HCT116 (cell line): Measurements from ENCODE around the gene PLEKHH2. TPM values are rescaled to one million over a fixed set of nuclear protein-coding genes. Genes with fewer than 3 reads are reported as not detected.
A peak's percentile ranks its signal among the peaks of the same experiment; 100 is the strongest.
"Not testable (repeated sequence)": the region's sequence is repeated elsewhere in the genome, so short reads cannot be mapped to it uniquely, and the experiment has no call there.

Source experiments
- ATAC-seq: fragments of 200-7000 bp; cut with Tn5 transposase; 2 replicates; pipeline ENCODE4 v1.9.1; 2020; ENCODE audit warnings: mild to moderate bottlenecking, moderate library complexity
- BruUV-seq: library from RNA; stranded (reverse); fragments of 400-500 nt; replicated peaks from 2 replicates; lab custom pipeline; 2021; lab: Mats Ljungman, UMichigan
- CTCF ChIA-PET: fragments of 300-600 bp; sonication (Branson Sonifier 250); formaldehyde crosslinking; loops from one replicate; lab custom pipeline; 2021; ENCODE audit warnings: antibody characterized with exemption; lab: Charles Lee
- POLR2A ChIA-PET: fragments of 300-600, 350-600 bp; sonication (Branson Sonifier 250); formaldehyde crosslinking; loops from one replicate; lab custom pipeline; 2021; ENCODE audit warnings: antibody characterized with exemption; lab: Charles Lee
- RAD21 ChIA-PET, 2 experiments: fragments of 300-600 bp; sonication (Branson Sonifier 250); formaldehyde crosslinking; loops; one replicate each; lab custom pipeline; 2023; ENCODE audit warnings: low total read pairs in 2 of 2; ENCODE audit not compliant: uncharacterized antibody in 2 of 2, unreplicated experiment in 2 of 2, low non-redundant PET in 1 of 2; lab: Charles Lee
- DNase-seq: peaks from one replicate; pipeline ENCODE4 v3.0.0-alpha.2; 2010; ENCODE audit warnings: low read depth, low spot score
- H2AFZ ChIP-seq: fragments of 200-600 bp; shearing (Covaris generic), sonication (generic); 2 replicates; pipeline ENCODE4 v1.6.1; 2017; ENCODE audit warnings: low read depth, mixed run types, mixed read lengths, antibody characterized with exemption, low read length; ENCODE audit not compliant: poor library complexity, severe bottlenecking
- H3K27ac ChIP-seq: 2 replicates; pipeline ENCODE4 v1.5.1; 2012; ENCODE audit warnings: low read depth, low read length
- H3K27me3 ChIP-seq: fragments of 200-600 bp; sonication (generic); 2 replicates; pipeline ENCODE4 v1.6.1; 2016; ENCODE audit warnings: mixed run types, low read length, mixed read lengths; ENCODE audit not compliant: insufficient read depth
- H3K36me3 ChIP-seq, 2 experiments: fragments of 200-500 bp in 1 of 2; fragments of 200-600 bp in 1 of 2; sonication (Bioruptor generic) in 1 of 2; sonication (generic) in 1 of 2; 2 replicates each; pipeline versions ENCODE4 v1.5.1 to v1.6.1; 2014 to 2016; ENCODE audit warnings: low read length in 2 of 2, inconsistent platforms in 1 of 2, mixed read lengths in 1 of 2, mixed run types in 1 of 2; ENCODE audit not compliant: insufficient read depth in 2 of 2, control insufficient read depth in 1 of 2
- H3K4me1 ChIP-seq, 2 experiments: fragments of 200-600 bp in 1 of 2; sonication (generic) in 1 of 2; 2 replicates each; pipeline versions ENCODE4 v1.5.1 to v1.6.1; 2012 to 2017; ENCODE audit warnings: low read length in 2 of 2, inconsistent platforms in 1 of 2, mild to moderate bottlenecking in 1 of 2, mixed read lengths in 1 of 2, mixed run types in 1 of 2, moderate library complexity in 1 of 2; ENCODE audit not compliant: insufficient read depth in 2 of 2, control insufficient read depth in 1 of 2
- H3K4me2 ChIP-seq: fragments of 200-600 bp; sonication (generic); 2 replicates; pipeline ENCODE4 v1.6.1; 2017; ENCODE audit warnings: mixed run types, low read length, mixed read lengths
- H3K4me3 ChIP-seq, 2 experiments: fragments of 200-600 bp in 1 of 2; sonication (generic) in 1 of 2; replicated peaks in 1 of 2; 2 replicates each; pipeline ENCODE4 v1.5.1; 2011 to 2016; ENCODE audit warnings: low read length in 2 of 2, control low read depth in 1 of 2, low read depth in 1 of 2, mild to moderate bottlenecking in 1 of 2, mixed read lengths in 1 of 2, mixed run types in 1 of 2
- H3K79me2 ChIP-seq: fragments of 200-600 bp; sonication (generic); 2 replicates; pipeline ENCODE4 v1.6.1; 2017; ENCODE audit warnings: mild to moderate bottlenecking, mixed run types, low read length, moderate library complexity, mixed read lengths; ENCODE audit not compliant: insufficient read depth
- H3K9ac ChIP-seq: fragments of 200-600 bp; sonication (generic); 2 replicates; pipeline ENCODE4 v1.6.1; 2016; ENCODE audit warnings: low read length, mixed read lengths
- H3K9me2 ChIP-seq: fragments of 200-600 bp; sonication (generic), shearing (Covaris generic); 2 replicates; pipeline ENCODE4 v1.6.1; 2017; ENCODE audit warnings: mixed run types, mild to moderate bottlenecking, moderate library complexity; ENCODE audit not compliant: insufficient read depth
- H3K9me3 ChIP-seq, 2 experiments: fragments of 200-500 bp in 1 of 2; fragments of 200-600 bp in 1 of 2; sonication (Bioruptor generic) in 1 of 2; sonication (generic) in 1 of 2; 2 replicates each; pipeline ENCODE4 v1.6.1; 2014 to 2017; ENCODE audit warnings: low read length in 2 of 2, mixed read lengths in 2 of 2, inconsistent platforms in 1 of 2, low read depth in 1 of 2, mild to moderate bottlenecking in 1 of 2, mixed run types in 1 of 2, moderate library complexity in 1 of 2; ENCODE audit not compliant: control insufficient read depth in 1 of 2, insufficient read depth in 1 of 2
- H4K20me1 ChIP-seq: fragments of 200-600 bp; sonication (generic), shearing (Covaris generic); 2 replicates; pipeline ENCODE4 v1.6.1; 2017; ENCODE audit warnings: mixed run types, mild to moderate bottlenecking, moderate library complexity; ENCODE audit not compliant: insufficient read depth
- ELF1 ChIP-seq: IDR thresholded peaks from 2 replicates; pipeline ENCODE4 v1.6.1; 2012; ENCODE audit warnings: low read depth, borderline replicate concordance
- EZH2phosphoT487 ChIP-seq: fragments of 200-600 bp; IDR thresholded peaks from 2 replicates; pipeline ENCODE4 v1.6.1; 2018; ENCODE audit warnings: antibody characterized with exemption, borderline replicate concordance
- MAX ChIP-seq: IDR thresholded peaks from 2 replicates; pipeline ENCODE4 v1.6.1; 2012
- POLR2A ChIP-seq: IDR thresholded peaks from 2 replicates; pipeline ENCODE4 v1.7.0; 2011; ENCODE audit warnings: borderline replicate concordance; ENCODE audit not compliant: insufficient read depth, insufficient read length; ENCODE audit errors: extremely low read depth
- REST ChIP-seq: IDR thresholded peaks from 2 replicates; pipeline ENCODE4 v1.6.1; 2012; ENCODE audit warnings: low read depth
- SP1 ChIP-seq: IDR thresholded peaks from 2 replicates; pipeline ENCODE4 v1.6.1; 2012; ENCODE audit warnings: low read depth
- ZNF274 ChIP-seq: fragments of 200-500 bp; sonication (Bioruptor generic); IDR thresholded peaks from 2 replicates; pipeline ENCODE4 v1.6.1; 2014; ENCODE audit warnings: mild to moderate bottlenecking, low read depth, low read length, inconsistent platforms
- intact Hi-C: fragments of 100-400 bp; cut with micrococcal nuclease; formaldehyde crosslinking; loops from 2 replicates; pipeline ENCODE4 v1.10.0; 2022
- total RNA-seq: library from RNA; stranded (reverse); gene quantifications from one replicate; pipeline ENCODE4 v1.2.1, GENCODE V29; 2021; ENCODE audit not compliant: unreplicated experiment

The PLEKHH2 gene
- total RNA-seq, 1 experiment from 2014 or later: 7.8 TPM

DNA sequence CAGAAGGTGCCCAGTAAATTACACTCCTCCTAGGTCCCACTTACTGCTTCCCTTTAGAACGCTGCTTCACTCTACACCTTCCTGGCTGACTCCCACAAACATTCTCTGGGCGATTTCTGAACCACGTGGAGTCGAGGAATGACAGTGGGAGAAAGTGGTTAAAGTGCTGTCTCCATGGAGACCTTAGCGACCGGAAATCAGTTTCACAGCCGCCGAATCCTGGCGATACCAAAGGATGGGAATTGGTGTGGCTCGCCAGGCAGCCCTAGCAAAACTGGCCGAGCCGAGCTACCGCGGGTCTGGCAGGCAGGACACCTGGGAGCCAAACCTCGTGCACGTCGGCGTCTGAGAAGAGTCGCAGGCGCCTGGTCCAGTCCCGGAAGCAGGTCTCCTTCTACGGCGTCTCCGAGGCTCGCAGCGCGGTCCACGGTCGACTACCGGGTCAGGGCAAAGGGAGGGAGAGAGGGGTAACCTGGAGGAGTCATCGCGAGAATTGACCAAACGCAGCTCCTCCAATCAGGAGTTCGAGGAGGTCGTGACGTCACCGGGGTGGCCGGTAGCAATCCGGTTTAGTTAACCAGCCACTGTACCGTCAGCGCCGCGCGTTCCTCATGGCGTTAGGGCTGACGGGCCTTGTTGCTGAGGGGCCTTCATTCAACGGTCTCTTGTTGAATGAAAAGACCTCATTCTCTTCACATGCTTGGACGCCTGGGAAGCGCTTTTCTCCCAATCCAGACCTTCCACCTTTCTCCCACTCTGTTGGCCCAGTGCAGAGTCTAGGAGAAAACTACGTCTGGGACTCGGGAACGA lies 41.3 kb upstream of the PLEKHH2 start, which contains the start of gene THADA (continued):
- peak; percentile 93 for TF ChIP-seq ELF1
- TF ChIP-seq ZNF274: no peak
- TF ChIP-seq SP1: peak; percentile 81
- TF ChIP-seq EZH2phosphoT487: no peak
- peak; percentile 97 for TF ChIP-seq POLR2A

DNA sequence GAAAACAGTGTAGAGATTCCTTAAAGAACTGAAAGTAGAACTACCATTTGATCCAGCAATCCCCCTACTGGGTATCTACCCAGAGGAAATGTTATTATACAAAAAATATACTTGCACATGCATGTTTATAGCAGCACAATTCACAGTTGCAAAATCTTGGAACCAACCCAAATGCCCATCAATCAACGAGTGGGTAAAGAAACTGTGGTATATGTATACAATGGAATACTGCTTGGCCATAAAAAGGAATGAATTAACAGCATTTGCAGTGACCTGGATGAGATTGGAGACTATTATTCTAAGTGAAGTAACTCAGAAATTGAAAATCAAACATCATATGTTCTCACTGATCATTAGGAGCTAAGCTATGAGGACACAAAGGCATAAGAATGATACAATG lies 36.5 kb upstream of the PLEKHH2 start:
- H3K79me2 ChIP-seq, H2AFZ ChIP-seq, H4K20me1 ChIP-seq, ATAC-seq, CTCF ChIA-PET, intact Hi-C loops, DNase-seq, BruUV-seq, H3K9me3 ChIP-seq, H3K9ac ChIP-seq, H3K27ac ChIP-seq, H3K4me1 ChIP-seq, H3K27me3 ChIP-seq, RAD21 ChIA-PET, H3K4me3 ChIP-seq, H3K36me3 ChIP-seq, POLR2A ChIA-PET, H3K4me2 ChIP-seq, H3K9me2 ChIP-seq: not testable (repeated sequence)

GRCh38 chr2:43604674-43605073 lies 32.4 kb upstream of the PLEKHH2 start:
- POLR2A ChIA-PET: interaction anchor here (2.3 kb wide), 1 partner anchor 8 kb away, joined by 27 read pairs; the partner anchor contains the start of gene THADA
- BruUV-seq: no TSS peak
- TF ChIP-seq REST (no peak), MAX (no peak)
- peak overlapping the region; percentile 14 for H2AFZ ChIP-seq
- H3K27ac ChIP-seq: no peak overlapping the region
- no peak overlapping the region for H3K4me3 ChIP-seq
- CTCF ChIA-PET: interaction anchor here (0.6 to 1.7 kb wide), 10 partner anchors 8 to 659 kb away, joined by 3 to 27 read pairs (median 3); partner anchors contain the start of genes PLEKHH2 and THADA
- no peaks in the 10 kb centered on the region for H3K27me3 ChIP-seq
- H4K20me1 ChIP-seq: no peaks in the 10 kb centered on the region
- H3K9me3 ChIP-seq: no peaks in the 10 kb centered on the region
- no peak overlapping the region for H3K9ac ChIP-seq
- no peak for DNase-seq
- RAD21 ChIA-PET: no interaction called here
- H3K4me2 ChIP-seq: no peak overlapping the region
- no peaks in the 10 kb centered on the region for H3K36me3 ChIP-seq
- H3K4me1 ChIP-seq: peaks cover 0 to 4% of the 10 kb centered on the region in 2 experiments; a peak in 1 of 4 replicates
- no peaks in the 10 kb centered on the region for H3K9me2 ChIP-seq
- ATAC-seq: no peak
- H3K79me2 ChIP-seq: no peaks in the 10 kb centered on the region
- intact Hi-C loops: loop anchor here (5.0 kb wide), 1 partner anchor 657 kb away; no protein-coding TSS in a partner anchor
